Astrocyte of the spinal cord (primary cell): Measurements from ENCODE around the gene SLC2A13.

Source experiments
- DNase-seq: peaks from one replicate; pipeline ENCODE4 v3.0.0; 2011; ENCODE audit warnings: low read depth, low spot score
- H3K4me3 ChIP-seq: 2 replicates; pipeline ENCODE4 v1.5.1; 2011; ENCODE audit warnings: low read depth, mild to moderate bottlenecking, low read length, moderate library complexity
- CTCF ChIP-seq: IDR thresholded peaks from 2 replicates; pipeline ENCODE4 v1.5.1; 2012; ENCODE audit warnings: low read depth, mild to moderate bottlenecking, low read length, inconsistent platforms
- in situ Hi-C: cut with HindIII; loops from 2 replicates; pipeline ENCODE4 v1.10.0; 2017; ENCODE audit warnings: low sequenced_read_pairs

Gene SLC2A13

GRCh38 chr12:39959031-39959430, 146.8 kb downstream of the SLC2A13 start:
- in situ Hi-C loops = no loop called here
- no peak for DNase-seq

GRCh38 chr12:39958377-39958776, 147.5 kb downstream of the SLC2A13 start:
- no peak overlapping the region for H3K4me3 ChIP-seq
- DNase-seq = no peak
- in situ Hi-C loops = no loop called here
- TF ChIP-seq CTCF = peak; percentile 12

More at GRCh38 chr12:39959031-39959430, 146.8 kb downstream of the SLC2A13 start:
- no peak for TF ChIP-seq CTCF
- no peak overlapping the region for H3K4me3 ChIP-seq

GRCh38 chr12:39956725-39957124, 149.2 kb downstream of the SLC2A13 start:
- H3K4me3 ChIP-seq = no peak overlapping the region
- TF ChIP-seq CTCF = no peak
- in situ Hi-C loops = no loop called here
- DNase-seq = no peak

GRCh38 chr12:39946361-39947280, 159.3 kb downstream of the SLC2A13 start:
- in situ Hi-C loops = no loop called here
- no peak overlapping the region for H3K4me3 ChIP-seq
- no peak for TF ChIP-seq CTCF
- DNase-seq = no peak

GRCh38 chr12:39937119-39937518, 168.8 kb downstream of the SLC2A13 start:
- H3K4me3 ChIP-seq = no peak overlapping the region
- DNase-seq = no peak
- no peak for TF ChIP-seq CTCF
- in situ Hi-C loops = no loop called here

- in situ Hi-C loops = no loop called here
- TF ChIP-seq CTCF = no peak
- no peak for DNase-seq
- no peak overlapping the region for H3K4me3 ChIP-seq
Measured at GRCh38 chr12:39935839-39936238, 170.0 kb downstream of the SLC2A13 start.
